MCF 10A (cell line): ENCODE data around the gene ARHGAP10. TPM values are rescaled to one million over a fixed set of nuclear protein-coding genes. Genes with fewer than 3 reads are reported as not detected.

ENCODE experiments used
- BruUV-seq: library from RNA; stranded (reverse); fragments of 400-500 nt; replicated peaks from 2 replicates; lab custom pipeline; 2021; lab: Mats Ljungman, UMichigan
- CTCF ChIA-PET: fragments of 300-600 bp; sonication (Branson Sonifier 250); formaldehyde crosslinking; extraction: SDS; loops from one replicate; lab custom pipeline; 2021; ENCODE audit warnings: antibody characterized with exemption, inconsistent platforms; lab: Yijun Ruan, JAX
- POLR2A ChIA-PET: fragments of 300-600, 350-650 bp; sonication (Branson Sonifier 250); formaldehyde crosslinking; extraction: SDS; loops from one replicate; lab custom pipeline; 2020; ENCODE audit warnings: antibody characterized with exemption, inconsistent platforms; lab: Yijun Ruan, JAX
- DNase-seq: peaks from one replicate; pipeline ENCODE4 v3.0.0-alpha.2; 2018; ENCODE audit not compliant: unreplicated experiment
- H3K27ac Mint-ChIP-seq: one replicate; pipeline ENCODE4 v1.8.0; 2022; ENCODE audit warnings: mild to moderate bottlenecking, low read depth, mixed read lengths; ENCODE audit not compliant: unreplicated experiment
- H3K27me3 Mint-ChIP-seq: one replicate; pipeline ENCODE4 v1.8.0; 2022; ENCODE audit warnings: mixed read lengths; ENCODE audit not compliant: insufficient read depth, unreplicated experiment
- H3K36me3 Mint-ChIP-seq: one replicate; pipeline ENCODE4 v1.8.0; 2022; ENCODE audit warnings: mild to moderate bottlenecking, moderate library complexity, mixed read lengths; ENCODE audit not compliant: insufficient read depth, unreplicated experiment
- H3K4me1 Mint-ChIP-seq: one replicate; pipeline ENCODE4 v1.8.0; 2022; ENCODE audit warnings: mixed read lengths; ENCODE audit not compliant: insufficient read depth, unreplicated experiment
- H3K4me3 Mint-ChIP-seq: one replicate; pipeline ENCODE4 v1.8.0; 2022; ENCODE audit warnings: mild to moderate bottlenecking, moderate library complexity, mixed read lengths; ENCODE audit not compliant: unreplicated experiment
- H3K9me3 Mint-ChIP-seq: one replicate; pipeline ENCODE4 v1.8.0; 2022; ENCODE audit warnings: mixed read lengths; ENCODE audit not compliant: unreplicated experiment
- intact Hi-C: fragments of 100-400 bp; cut with micrococcal nuclease; formaldehyde crosslinking; loops from 2 replicates; pipeline ENCODE4 v1.14.1; 2022
- total RNA-seq: library from RNA; stranded (reverse); gene quantifications from 2 replicates; pipeline ENCODE4 v1.2.3, GENCODE V29; 2022
- TF ChIP-seq, protein P1 (sequence below): fragments of 200-600 bp; IDR thresholded peaks from one replicate; pipeline ENCODE4 v1.8.0; 2022; ENCODE audit warnings: antibody characterized with exemption, mild to moderate bottlenecking; ENCODE audit not compliant: unreplicated experiment

The ARHGAP10 gene
- total RNA-seq, 1 experiment from 2014 or later = 22.4 TPM

DNA sequence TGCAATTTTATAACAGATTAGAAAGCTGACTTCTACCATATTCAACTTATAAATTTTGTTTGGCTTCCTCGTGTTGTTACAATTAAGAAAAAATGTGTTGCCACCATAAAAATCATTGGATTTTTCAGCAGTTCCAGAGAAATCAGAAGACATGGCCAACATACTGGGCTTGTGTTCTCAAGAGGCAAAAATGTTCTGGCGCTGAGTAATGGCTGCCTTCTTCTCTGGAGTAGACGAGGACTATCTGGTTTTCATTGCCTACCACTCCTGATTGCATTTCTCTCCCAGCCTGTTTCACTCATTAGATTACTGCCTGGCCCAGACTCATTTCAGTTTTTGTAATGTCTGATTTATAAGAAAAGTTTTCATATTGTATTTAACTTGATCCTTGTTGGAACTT lies 122.3 kb downstream of the ARHGAP10 start:
- BruUV-seq = no TSS peak
- no peaks in the 10 kb centered on the region for H3K27me3 Mint-ChIP-seq
- no peak overlapping the region for H3K4me3 Mint-ChIP-seq
- CTCF ChIA-PET = interaction anchor here (1.1 kb wide), 1 partner anchor 146 kb away, joined by 3 read pairs; no protein-coding TSS in a partner anchor
- H3K27ac Mint-ChIP-seq = no peak overlapping the region
- peaks cover 15% of the 10 kb centered on the region for H3K36me3 Mint-ChIP-seq
- intact Hi-C loops = no loop called here
- DNase-seq = no peak
- no peaks in the 10 kb centered on the region for H3K9me3 Mint-ChIP-seq
- TF ChIP-seq, protein P1, sequence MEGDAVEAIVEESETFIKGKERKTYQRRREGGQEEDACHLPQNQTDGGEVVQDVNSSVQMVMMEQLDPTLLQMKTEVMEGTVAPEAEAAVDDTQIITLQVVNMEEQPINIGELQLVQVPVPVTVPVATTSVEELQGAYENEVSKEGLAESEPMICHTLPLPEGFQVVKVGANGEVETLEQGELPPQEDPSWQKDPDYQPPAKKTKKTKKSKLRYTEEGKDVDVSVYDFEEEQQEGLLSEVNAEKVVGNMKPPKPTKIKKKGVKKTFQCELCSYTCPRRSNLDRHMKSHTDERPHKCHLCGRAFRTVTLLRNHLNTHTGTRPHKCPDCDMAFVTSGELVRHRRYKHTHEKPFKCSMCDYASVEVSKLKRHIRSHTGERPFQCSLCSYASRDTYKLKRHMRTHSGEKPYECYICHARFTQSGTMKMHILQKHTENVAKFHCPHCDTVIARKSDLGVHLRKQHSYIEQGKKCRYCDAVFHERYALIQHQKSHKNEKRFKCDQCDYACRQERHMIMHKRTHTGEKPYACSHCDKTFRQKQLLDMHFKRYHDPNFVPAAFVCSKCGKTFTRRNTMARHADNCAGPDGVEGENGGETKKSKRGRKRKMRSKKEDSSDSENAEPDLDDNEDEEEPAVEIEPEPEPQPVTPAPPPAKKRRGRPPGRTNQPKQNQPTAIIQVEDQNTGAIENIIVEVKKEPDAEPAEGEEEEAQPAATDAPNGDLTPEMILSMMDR = no peak
- POLR2A ChIA-PET = interaction anchor here (0.6 to 1.0 kb wide), 3 partner anchors 11 to 152 kb away, joined by 3 to 4 read pairs (median 3); no protein-coding TSS in a partner anchor
- peaks cover 6% of the 10 kb centered on the region for H3K4me1 Mint-ChIP-seq

DNA sequence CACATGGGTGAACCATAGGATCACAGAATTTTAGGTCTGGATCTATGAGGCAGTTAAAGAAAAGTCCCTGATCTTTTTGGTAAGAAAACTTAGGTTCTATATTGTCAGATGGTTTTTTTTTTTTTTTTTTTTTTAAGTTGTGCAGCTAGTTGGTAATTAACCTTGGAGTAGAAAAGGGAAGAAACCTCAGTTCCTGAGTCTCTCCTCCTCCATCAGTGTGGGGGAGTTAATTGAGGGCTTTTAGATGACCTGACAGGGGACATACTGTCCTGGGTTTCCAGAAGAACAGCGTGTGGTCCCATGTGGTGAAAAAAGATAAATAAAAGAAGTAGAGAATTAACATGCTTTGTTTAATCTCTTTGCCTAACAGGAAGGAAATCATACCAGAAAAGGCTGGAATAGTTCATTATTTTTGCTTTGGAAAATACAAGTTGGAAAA lies 123.7 kb downstream of the ARHGAP10 start:
- no peaks in the 10 kb centered on the region for H3K9me3 Mint-ChIP-seq
- no TSS peak for BruUV-seq
- no peak for DNase-seq
- CTCF ChIA-PET = interaction anchor here (4.5 to 7.4 kb wide), 2 partner anchors 11 to 146 kb away, joined by 39 to 46 read pairs; no protein-coding TSS in a partner anchor
- intact Hi-C loops = no loop called here
- H3K4me1 Mint-ChIP-seq = peaks cover 6% of the 10 kb centered on the region
- TF ChIP-seq, protein P1 = no peak
- POLR2A ChIA-PET = no interaction called here
- H3K27me3 Mint-ChIP-seq = no peaks in the 10 kb centered on the region
- no peak overlapping the region for H3K4me3 Mint-ChIP-seq
- H3K36me3 Mint-ChIP-seq = peaks cover 26% of the 10 kb centered on the region
- no peak overlapping the region for H3K27ac Mint-ChIP-seq

DNA sequence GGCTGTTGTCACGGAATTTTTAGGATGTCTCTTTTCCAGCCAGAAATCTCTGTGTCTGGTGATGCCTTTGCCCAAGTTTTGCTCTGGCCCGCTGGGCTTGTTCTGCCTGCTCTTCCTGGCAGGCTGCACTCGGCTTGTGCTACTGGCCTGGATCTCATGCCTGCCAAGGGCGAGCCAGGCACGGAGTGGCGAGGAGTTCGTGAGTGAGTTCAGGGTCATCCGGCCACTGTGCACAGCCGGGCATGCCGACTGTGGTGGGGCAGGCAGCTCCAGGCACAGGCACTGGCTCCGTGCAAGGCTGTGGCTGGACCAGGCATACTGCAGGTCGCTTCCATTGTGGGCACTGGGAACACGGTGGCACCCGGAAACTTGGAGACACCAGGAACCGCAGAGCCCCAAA lies 129.1 kb downstream of the ARHGAP10 start:
- H3K4me1 Mint-ChIP-seq = peaks cover 1% of the 10 kb centered on the region
- no peak overlapping the region for H3K4me3 Mint-ChIP-seq
- no peaks in the 10 kb centered on the region for H3K9me3 Mint-ChIP-seq
- no peaks in the 10 kb centered on the region for H3K27me3 Mint-ChIP-seq
- no peak overlapping the region for H3K27ac Mint-ChIP-seq
- intact Hi-C loops = no loop called here
- DNase-seq = no peak
- TF ChIP-seq, protein P1 = no peak
- peaks cover 42% of the 10 kb centered on the region for H3K36me3 Mint-ChIP-seq
- CTCF ChIA-PET = interaction anchor here (0.6 to 7.4 kb wide), 4 partner anchors 11 to 271 kb away, joined by 4 to 46 read pairs (median 4); no protein-coding TSS in a partner anchor
- POLR2A ChIA-PET = no interaction called here
- BruUV-seq = no TSS peak

DNA sequence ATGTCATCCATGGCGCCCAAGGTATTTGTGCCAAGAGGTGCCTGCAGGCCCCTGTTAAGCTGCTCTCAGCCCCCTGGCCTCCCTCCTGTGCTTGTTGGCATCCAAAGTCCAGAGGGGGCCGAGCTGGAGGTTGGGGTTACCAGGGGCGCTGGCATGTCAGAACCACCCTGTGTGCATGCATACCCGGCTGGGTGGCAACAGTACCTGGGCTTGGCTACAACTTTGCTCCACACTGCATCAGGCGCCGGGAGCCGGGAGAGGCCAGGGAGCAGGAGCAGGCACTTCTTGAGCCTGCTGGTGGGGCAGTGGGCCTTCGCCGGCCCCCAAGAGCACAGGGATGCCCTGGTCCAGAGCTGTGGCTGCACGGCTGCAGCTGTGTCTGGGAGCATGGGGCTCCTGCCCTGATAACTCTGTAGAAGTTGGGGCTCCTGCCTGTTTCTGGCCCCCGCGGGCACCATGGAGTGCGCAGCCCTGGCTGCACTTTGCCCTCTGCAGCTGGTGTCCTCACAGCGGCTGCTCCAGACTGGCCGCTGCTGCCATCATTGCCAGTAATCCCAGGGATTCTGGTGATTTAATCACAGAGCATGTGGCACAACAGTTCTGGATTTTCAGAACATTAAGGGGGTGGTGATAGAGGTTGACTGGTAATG lies 130.3 kb downstream of the ARHGAP10 start:
- intact Hi-C loops = no loop called here
- Mint-ChIP-seq H3K4me3 (no peak overlapping the region), H3K4me1 (no peaks in the 10 kb centered on the region), H3K36me3 (peaks cover 51% of the 10 kb centered on the region), H3K9me3 (no peaks in the 10 kb centered on the region), H3K27ac (no peak overlapping the region), H3K27me3 (no peaks in the 10 kb centered on the region)
- TF ChIP-seq, protein P1 = no peak
- no TSS peak for BruUV-seq
- ChIA-PET POLR2A (interaction anchor here (0.6 kb wide), 1 partner anchor 174 kb away, joined by 3 read pairs; no protein-coding TSS in a partner anchor), CTCF (interaction anchor here (0.6 to 7.7 kb wide), 4 partner anchors 13 to 179 kb away, joined by 3 to 247 read pairs (median 24); no protein-coding TSS in a partner anchor)
- no peak for DNase-seq
